Stimulated activated naive B cell treated with anti-CD40 and anti-IgM and Interleukin-4, amounts not matched to agents 10 μg/mL and 1 μg/mL and 100 μg/mL, for 72 hours (primary cell): Measurements from ENCODE around the gene CACNA1C.

Experiments used
- ATAC-seq, 2 donors: fragments of 150-1000 bp; cut with Tn5 transposase; replicated peaks; 2 replicates each; pipeline ENCODE4 v1.10.0; 2021; ENCODE audit warnings: moderate library complexity in 1 of 2
- DNase-seq: peaks from one replicate; pipeline ENCODE4 v3.0.0; 2021
- H3K27ac Mint-ChIP-seq: one replicate; pipeline ENCODE4 v1.8.0; 2022; ENCODE audit warnings: mild to moderate bottlenecking, mixed read lengths
- H3K27me3 Mint-ChIP-seq, 2 donors: one replicate each; pipeline ENCODE4 v1.8.0; 2022; ENCODE audit warnings: mixed read lengths in 2 of 2
- H3K36me3 Mint-ChIP-seq, 2 donors: one replicate each; pipeline ENCODE4 v1.8.0; 2022; ENCODE audit warnings: mixed read lengths in 2 of 2, mild to moderate bottlenecking in 1 of 2
- H3K4me1 Mint-ChIP-seq, 2 donors: one replicate each; pipeline ENCODE4 v1.8.0; 2022; ENCODE audit warnings: mixed read lengths in 2 of 2, mild to moderate bottlenecking in 1 of 2
- H3K4me3 Mint-ChIP-seq, 2 donors: one replicate each; pipeline ENCODE4 v1.8.0; 2022; ENCODE audit warnings: mild to moderate bottlenecking in 2 of 2, mixed read lengths in 2 of 2, moderate library complexity in 1 of 2
- H3K9me3 Mint-ChIP-seq, 2 donors: one replicate each; pipeline ENCODE4 v1.8.0; 2022; ENCODE audit warnings: mixed read lengths in 2 of 2, mild to moderate bottlenecking in 1 of 2

The CACNA1C gene

DNA sequence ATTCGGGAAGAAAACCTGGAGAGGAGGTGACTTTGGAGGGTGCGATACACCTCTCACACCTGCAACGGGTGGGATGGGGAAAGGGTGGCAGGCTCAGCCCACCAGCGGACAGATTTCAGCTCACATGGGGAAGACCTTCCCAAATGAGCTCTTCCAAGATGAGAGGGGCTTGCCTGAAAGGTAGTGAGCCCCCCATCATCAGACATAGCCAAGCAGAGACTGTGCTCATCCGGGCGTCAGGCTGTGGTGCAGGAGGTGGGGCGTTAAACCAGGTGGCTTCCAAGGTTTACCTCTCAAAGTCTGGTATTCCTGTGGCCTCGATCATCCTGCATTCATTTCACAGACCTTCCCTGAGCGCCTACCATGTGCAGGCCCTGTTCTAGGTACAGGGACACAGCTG lies 636.6 kb downstream of the CACNA1C start:
- no peaks in the 10 kb centered on the region for H3K36me3 Mint-ChIP-seq
- DNase-seq (no peak), ATAC-seq (no peak)
- no peak overlapping the region for H3K4me3 Mint-ChIP-seq
- H3K9me3 Mint-ChIP-seq: no peaks in the 10 kb centered on the region
- peaks cover 23% of the 10 kb centered on the region in 2 donors for H3K4me1 Mint-ChIP-seq
- no peak overlapping the region for H3K27ac Mint-ChIP-seq
- H3K27me3 Mint-ChIP-seq: peaks cover 0 to 5% of the 10 kb centered on the region in 2 donors

- Mint-ChIP-seq H3K36me3 (no peaks in the 10 kb centered on the region), H3K4me3 (peak overlapping the region in 1 of 2 donors; percentile 25), H3K27ac (peak overlapping the region; percentile 62), H3K9me3 (no peaks in the 10 kb centered on the region), H3K4me1 (peaks cover 20 to 23% of the 10 kb centered on the region in 2 donors), H3K27me3 (peaks cover 0 to 5% of the 10 kb centered on the region in 2 donors)
- no peak for ATAC-seq
- DNase-seq: no peak
Observed at GRCh38 chr12:2689879-2690278, 637.1 kb downstream of the CACNA1C start.

DNA sequence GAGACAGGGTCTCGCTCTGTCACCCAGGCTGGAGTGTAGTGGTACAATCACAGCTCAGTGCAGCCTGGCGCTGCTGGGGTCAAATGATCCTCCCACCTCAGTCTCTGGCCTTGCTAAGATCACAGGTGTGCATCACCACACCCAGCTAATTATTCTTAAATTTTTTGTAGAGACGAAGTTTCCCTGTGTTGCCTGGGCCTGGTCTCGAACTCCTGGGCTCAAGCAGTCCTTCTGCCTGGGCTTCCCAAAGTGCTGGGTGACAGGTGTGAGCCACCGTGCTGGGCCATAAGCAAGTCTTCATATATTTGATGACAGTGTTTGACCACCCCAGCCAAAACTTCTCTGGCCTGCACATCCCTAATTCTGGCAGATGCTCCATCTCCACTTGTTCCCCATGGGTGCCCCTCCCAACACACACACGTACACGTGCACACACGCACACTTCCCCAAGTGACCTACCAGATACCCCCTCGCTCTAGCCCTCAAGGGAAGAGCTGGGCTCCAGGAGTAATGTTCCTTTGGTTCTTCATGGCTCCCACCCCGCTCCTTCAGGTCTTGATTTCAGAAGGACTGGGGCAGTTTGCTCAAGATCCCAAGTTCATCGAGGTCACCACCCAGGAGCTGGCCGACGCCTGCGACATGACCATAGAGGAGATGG lies 637.7 kb downstream of the CACNA1C start:
- no peak for DNase-seq
- H3K27ac Mint-ChIP-seq: peak overlapping the region; percentile 82
- peaks cover 21 to 23% of the 10 kb centered on the region in 2 donors for H3K4me1 Mint-ChIP-seq
- ATAC-seq: peak in 1 of 2 donors; percentile 13
- H3K27me3 Mint-ChIP-seq: peaks cover under 1 to 5% of the 10 kb centered on the region in 2 donors
- H3K36me3 Mint-ChIP-seq: no peaks in the 10 kb centered on the region
- no peaks in the 10 kb centered on the region for H3K9me3 Mint-ChIP-seq
- peak overlapping the region; percentile 89 to 94 for H3K4me3 Mint-ChIP-seq

- ATAC-seq: peak; percentile 77
- H3K36me3 Mint-ChIP-seq: no peaks in the 10 kb centered on the region
- peak; percentile 56 for DNase-seq
- peak overlapping the region; percentile 89 to 94 for H3K4me3 Mint-ChIP-seq
- peak overlapping the region; percentile 82 for H3K27ac Mint-ChIP-seq
- peaks cover 23 to 26% of the 10 kb centered on the region in 2 donors for H3K4me1 Mint-ChIP-seq
- H3K27me3 Mint-ChIP-seq: peaks cover 5 to 9% of the 10 kb centered on the region in 2 donors
- H3K9me3 Mint-ChIP-seq: no peaks in the 10 kb centered on the region
Observed at GRCh38 chr12:2691006-2691344, 638.2 kb downstream of the CACNA1C start.

DNA sequence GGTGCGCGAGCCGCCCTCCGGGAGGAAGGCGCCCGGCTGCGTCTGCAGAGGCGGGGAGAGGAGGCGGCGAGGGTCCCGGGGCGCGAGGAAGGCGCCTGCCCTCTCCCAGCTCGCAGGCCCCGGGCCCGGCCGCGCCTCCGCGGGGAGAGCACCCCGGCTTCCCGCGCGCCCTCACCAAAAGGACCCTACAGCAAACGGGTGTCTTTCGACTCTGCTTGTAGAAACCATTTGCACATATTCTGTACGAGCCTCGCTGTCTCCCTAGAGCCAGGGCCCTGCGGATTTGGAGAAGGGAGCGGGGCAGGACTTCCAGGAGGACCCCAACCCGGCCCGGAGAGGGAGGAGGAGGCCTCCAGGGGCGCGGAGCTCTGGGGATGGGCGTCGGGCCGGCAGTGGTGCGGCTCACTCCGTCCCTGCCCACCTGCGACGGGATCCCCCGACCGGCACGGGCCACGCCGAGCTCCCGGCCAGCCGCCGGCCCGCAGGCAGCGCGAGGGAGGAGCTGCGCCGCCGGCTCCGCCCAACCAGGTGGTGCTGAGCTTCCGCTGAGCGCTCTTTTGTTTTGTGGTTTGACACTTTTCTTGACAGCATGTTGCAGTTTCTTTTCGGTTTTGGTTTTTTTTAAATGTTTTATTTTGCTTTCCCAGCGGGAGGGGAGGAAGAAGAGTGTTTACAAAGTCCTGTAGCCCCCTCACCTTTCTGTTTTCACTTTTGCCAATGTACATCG lies 638.7 kb downstream of the CACNA1C start:
- H3K4me1 Mint-ChIP-seq: peaks cover 23 to 30% of the 10 kb centered on the region in 2 donors
- no peaks in the 10 kb centered on the region for H3K9me3 Mint-ChIP-seq
- no peaks in the 10 kb centered on the region for H3K36me3 Mint-ChIP-seq
- DNase-seq (peak; percentile 43), ATAC-seq (peak; percentile 77 to 83)
- peak overlapping the region; percentile 93 to 94 for H3K4me3 Mint-ChIP-seq
- peak overlapping the region; percentile 92 for H3K27ac Mint-ChIP-seq
- H3K27me3 Mint-ChIP-seq: peaks cover 11 to 14% of the 10 kb centered on the region in 2 donors

DNA sequence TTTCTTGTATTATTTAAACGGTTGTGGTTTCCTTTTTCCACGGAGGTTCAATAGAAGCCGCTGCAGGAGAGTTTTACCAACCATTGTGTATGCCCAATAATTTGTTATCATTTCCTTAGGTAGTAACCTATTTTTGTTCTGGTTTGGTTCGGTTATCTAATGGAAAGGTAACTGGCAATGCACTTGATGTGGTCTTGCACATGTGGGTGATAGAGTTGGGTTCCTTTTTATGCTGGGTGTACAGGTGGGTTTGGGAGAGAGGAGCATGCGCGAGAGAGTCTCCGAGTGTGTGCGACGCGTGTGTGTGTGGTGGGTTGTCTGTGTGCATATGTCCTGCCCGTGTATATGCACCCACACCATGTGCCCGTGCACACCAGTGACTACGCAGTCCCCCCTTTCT lies 639.3 kb downstream of the CACNA1C start:
- H3K36me3 Mint-ChIP-seq: no peaks in the 10 kb centered on the region

GRCh38 chr12:2693244-2693860 lies 640.6 kb downstream of the CACNA1C start:
- H3K9me3 Mint-ChIP-seq: no peaks in the 10 kb centered on the region
- H3K4me3 Mint-ChIP-seq: peak overlapping the region; percentile 30 to 33
- ATAC-seq: no peak
- peaks cover 23 to 30% of the 10 kb centered on the region in 2 donors for H3K4me1 Mint-ChIP-seq
- no peak for DNase-seq
- H3K27ac Mint-ChIP-seq: no peak overlapping the region
- H3K36me3 Mint-ChIP-seq: no peaks in the 10 kb centered on the region
- peaks cover 21 to 22% of the 10 kb centered on the region in 2 donors for H3K27me3 Mint-ChIP-seq

More for the DNA sequence above, 639.3 kb downstream of the CACNA1C start:
- peaks cover 14 to 16% of the 10 kb centered on the region in 2 donors for H3K27me3 Mint-ChIP-seq
- DNase-seq (no peak), ATAC-seq (peak in 1 of 2 donors; percentile 14)
- peaks cover 23 to 30% of the 10 kb centered on the region in 2 donors for H3K4me1 Mint-ChIP-seq
- H3K27ac Mint-ChIP-seq: peak overlapping the region; percentile 92
- no peaks in the 10 kb centered on the region for H3K9me3 Mint-ChIP-seq
- peak overlapping the region; percentile 93 to 94 for H3K4me3 Mint-ChIP-seq

DNA sequence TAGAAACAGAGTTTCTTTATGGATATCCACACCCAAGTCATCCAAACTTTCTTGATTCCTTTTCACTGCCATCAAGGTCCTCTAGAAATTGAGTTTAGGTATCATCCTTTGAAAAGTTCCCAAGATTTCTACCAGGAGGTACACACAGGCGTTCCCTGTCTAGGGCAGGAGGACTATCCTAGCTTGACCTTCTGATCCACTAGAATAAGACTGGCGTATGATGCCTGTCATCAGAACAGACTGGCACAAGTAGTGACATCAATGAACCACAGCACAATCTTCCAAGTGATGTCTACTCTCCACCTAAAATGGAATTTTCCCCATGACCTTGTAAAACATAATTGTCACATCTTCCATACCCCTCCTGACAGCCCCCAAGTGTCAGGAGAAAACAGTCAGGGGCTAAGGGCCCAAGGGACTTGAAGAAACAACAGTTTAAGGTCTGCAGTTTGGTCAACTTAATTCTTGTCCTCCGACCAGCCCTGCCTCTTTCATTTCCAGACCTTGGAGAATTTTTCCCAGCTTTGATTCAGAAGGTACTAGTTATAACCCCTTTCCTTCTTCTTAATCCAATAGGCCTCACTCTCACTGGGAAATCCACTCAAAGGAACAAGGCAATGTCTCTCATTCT lies 641.3 kb downstream of the CACNA1C start:
- DNase-seq (no peak), ATAC-seq (no peak)
- no peaks in the 10 kb centered on the region for H3K36me3 Mint-ChIP-seq
- H3K4me1 Mint-ChIP-seq: peaks cover 20 to 30% of the 10 kb centered on the region in 2 donors
- H3K27ac Mint-ChIP-seq: no peak overlapping the region
- H3K27me3 Mint-ChIP-seq: peaks cover 22 to 27% of the 10 kb centered on the region in 2 donors
- H3K4me3 Mint-ChIP-seq: no peak overlapping the region
- no peaks in the 10 kb centered on the region for H3K9me3 Mint-ChIP-seq

DNA sequence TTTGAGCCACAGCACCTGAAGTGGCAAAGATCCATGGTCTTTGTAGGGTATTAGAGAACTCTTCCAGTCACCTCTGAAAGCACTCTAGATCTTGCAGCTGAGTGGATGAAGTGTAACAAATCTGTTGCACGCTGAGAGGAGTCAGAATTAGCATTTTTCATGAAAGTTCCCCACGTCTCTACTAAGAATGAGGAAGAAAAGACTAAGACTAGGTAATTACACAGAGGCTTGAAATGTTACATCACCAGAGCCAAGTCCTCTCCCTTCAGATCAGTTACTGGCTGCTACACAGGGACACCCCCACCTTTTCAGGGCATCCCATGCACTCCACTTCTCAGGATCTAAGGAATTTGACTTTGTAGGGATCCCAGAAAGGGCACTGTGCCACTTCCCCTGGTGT lies 643.3 kb downstream of the CACNA1C start:
- ATAC-seq: peak in 1 of 2 donors; percentile 9
- H3K27me3 Mint-ChIP-seq: peaks cover 31 to 35% of the 10 kb centered on the region in 2 donors
- peaks cover 13 to 22% of the 10 kb centered on the region in 2 donors for H3K4me1 Mint-ChIP-seq
- no peaks in the 10 kb centered on the region for H3K9me3 Mint-ChIP-seq
- no peak overlapping the region for H3K4me3 Mint-ChIP-seq
- H3K27ac Mint-ChIP-seq: no peak overlapping the region
- H3K36me3 Mint-ChIP-seq: no peaks in the 10 kb centered on the region
- no peak for DNase-seq

DNA sequence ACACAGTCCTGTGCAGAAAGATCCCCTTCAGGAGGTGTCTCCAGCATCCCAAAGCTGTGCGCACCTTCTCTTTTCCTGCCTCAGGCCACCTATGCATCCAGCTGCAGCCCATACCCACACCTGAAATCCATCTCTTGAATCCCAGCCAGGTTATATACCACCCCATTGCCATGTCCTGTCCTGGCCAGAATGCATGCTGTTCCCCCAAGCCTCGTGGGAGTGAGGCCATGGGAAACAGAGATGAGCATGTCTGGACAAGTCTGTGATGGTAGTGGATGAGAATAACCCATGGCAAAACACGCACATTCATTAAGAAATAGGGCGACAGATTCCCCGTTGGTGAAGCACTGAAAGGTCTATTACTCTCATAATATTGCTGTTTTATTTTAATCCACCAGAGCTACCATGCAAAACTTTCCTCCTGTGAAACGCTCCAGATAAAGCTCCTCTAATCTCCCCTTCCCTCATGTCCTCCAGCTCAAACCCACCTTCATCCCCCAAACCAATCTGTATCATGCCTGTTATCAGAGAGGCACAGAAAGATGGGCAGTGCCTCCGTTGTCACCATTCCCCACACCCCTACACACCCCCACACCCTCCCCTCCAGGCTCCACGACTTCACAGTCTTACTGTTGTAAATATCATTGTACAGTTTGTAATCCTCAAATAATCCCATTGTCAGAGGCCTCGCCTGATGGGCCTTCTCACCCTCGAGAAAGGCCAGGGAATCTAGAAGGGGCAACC lies 644.4 kb downstream of the CACNA1C start:
- ATAC-seq (no peak), DNase-seq (no peak)
- no peaks in the 10 kb centered on the region for H3K9me3 Mint-ChIP-seq
- H3K4me1 Mint-ChIP-seq: peaks cover 8 to 17% of the 10 kb centered on the region in 2 donors
- H3K36me3 Mint-ChIP-seq: no peaks in the 10 kb centered on the region
- peaks cover 31 to 32% of the 10 kb centered on the region in 2 donors for H3K27me3 Mint-ChIP-seq
- H3K4me3 Mint-ChIP-seq: no peak overlapping the region
- H3K27ac Mint-ChIP-seq: no peak overlapping the region

GRCh38 chr12:2698566-2698965 lies 645.8 kb downstream of the CACNA1C start:
- no peak for ATAC-seq
- no peaks in the 10 kb centered on the region for H3K9me3 Mint-ChIP-seq
- H3K4me1 Mint-ChIP-seq: peaks cover 2 to 10% of the 10 kb centered on the region in 2 donors
- H3K36me3 Mint-ChIP-seq: no peaks in the 10 kb centered on the region
- no peak overlapping the region for H3K27ac Mint-ChIP-seq
- H3K4me3 Mint-ChIP-seq: no peak overlapping the region
- peaks cover 31 to 34% of the 10 kb centered on the region in 2 donors for H3K27me3 Mint-ChIP-seq
- no peak for DNase-seq

DNA sequence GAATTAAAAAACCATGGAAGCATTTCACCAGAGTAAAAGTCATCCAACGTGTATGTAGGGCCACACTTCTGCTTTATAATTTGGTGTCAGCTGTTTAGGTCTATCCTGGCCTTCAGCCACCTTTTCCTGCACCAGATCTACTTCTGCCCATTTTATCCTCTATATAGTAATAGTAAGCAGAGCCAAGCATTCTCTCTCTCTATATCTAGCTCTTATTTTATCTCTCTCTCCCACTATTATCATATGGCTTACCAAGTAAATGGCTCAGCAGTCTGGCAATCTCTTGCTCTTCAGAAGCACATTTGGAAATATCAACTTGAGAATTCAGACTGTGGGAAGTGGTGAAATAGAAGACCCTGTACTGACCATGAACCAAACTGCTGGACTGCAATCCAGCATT lies 657.9 kb downstream of the CACNA1C start:
- no peak overlapping the region for H3K27ac Mint-ChIP-seq
- no peak overlapping the region for H3K4me3 Mint-ChIP-seq
- no peak for ATAC-seq
- H3K9me3 Mint-ChIP-seq: peaks cover 13 to 16% of the 10 kb centered on the region in 2 donors
- DNase-seq: no peak
- H3K4me1 Mint-ChIP-seq: no peaks in the 10 kb centered on the region
- H3K36me3 Mint-ChIP-seq: peaks cover 3 to 5% of the 10 kb centered on the region in 2 donors
- H3K27me3 Mint-ChIP-seq: peaks cover 5 to 9% of the 10 kb centered on the region in 2 donors

DNA sequence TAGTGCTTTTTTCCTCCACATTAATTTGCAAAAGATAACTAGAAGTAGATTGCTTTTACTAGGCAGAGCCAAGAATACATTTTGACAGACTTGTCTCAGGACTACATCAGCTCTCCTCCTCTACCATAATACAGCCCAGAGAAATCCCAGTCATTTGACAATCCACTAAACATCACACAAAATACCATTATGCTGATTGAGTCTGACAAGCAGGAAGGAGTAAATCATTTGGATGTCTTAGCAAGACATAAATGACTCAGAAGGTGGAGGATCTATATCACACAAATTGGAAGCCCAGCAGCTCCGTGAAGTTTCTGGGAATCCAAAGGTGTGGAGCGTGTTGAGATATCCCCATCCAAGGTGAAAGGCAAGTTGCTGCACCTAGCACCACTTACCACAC lies 666.6 kb downstream of the CACNA1C start:
- Mint-ChIP-seq H3K4me1 (no peaks in the 10 kb centered on the region), H3K4me3 (no peak overlapping the region), H3K27ac (no peak overlapping the region), H3K9me3 (no peaks in the 10 kb centered on the region), H3K36me3 (no peaks in the 10 kb centered on the region), H3K27me3 (peaks cover 5% of the 10 kb centered on the region in 2 donors)
- DNase-seq: no peak
- ATAC-seq: no peak

DNA sequence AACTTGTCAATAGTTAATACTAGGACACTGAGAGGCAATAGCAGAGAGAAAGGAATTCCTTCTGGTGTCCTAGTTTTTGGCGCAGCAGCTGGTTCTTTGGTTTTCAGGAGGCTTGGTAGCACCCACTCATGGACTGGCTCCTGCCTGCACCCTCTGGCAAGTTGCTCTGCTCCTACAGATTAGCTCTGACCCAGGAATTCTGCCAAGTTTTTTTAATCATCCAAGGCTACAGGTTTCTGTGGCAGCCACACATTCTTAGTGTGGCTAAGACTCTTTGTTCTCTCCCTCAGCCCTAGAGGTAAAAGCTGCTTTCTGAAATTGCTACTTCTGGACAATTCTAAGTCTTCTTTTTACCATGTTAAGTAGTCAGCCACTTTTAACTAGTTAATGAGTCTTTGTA lies 670.0 kb downstream of the CACNA1C start:
- Mint-ChIP-seq H3K4me1 (no peaks in the 10 kb centered on the region), H3K27ac (no peak overlapping the region), H3K36me3 (no peaks in the 10 kb centered on the region), H3K4me3 (no peak overlapping the region), H3K27me3 (no peaks in the 10 kb centered on the region), H3K9me3 (no peaks in the 10 kb centered on the region)
- DNase-seq: no peak
- no peak for ATAC-seq
